ENCODE measurements around the gene ITGA11. TPM values are rescaled to one million over a fixed set of nuclear protein-coding genes. Genes with fewer than 3 reads are reported as not detected.

The ITGA11 gene
- total and polyA plus RNA-seq, 8 donors: 0.08 to 12.1 (median 2.0) TPM

- intact Hi-C loops (cut with DNase I; ENCODE audit: low total_unique reads): no loop called here
- Histone ChIP-seq H3K27ac (no peak overlapping the region), H3K9me3 (peaks cover 0 to 14% (median 0%) of the 10 kb centered on the region in 4 donors), H3K4me1 (no peaks in the 10 kb centered on the region), H3K27me3 (peaks cover 0 to 6% (median 0%) of the 10 kb centered on the region in 3 donors), H3K36me3 (no peaks in the 10 kb centered on the region), H3K4me3 (no peak overlapping the region)
- DNase-seq: no peak
- 52 to 70% (median 58%) methylated on average over 12 of the region's 12 CpGs for WGBS, 5 donors
- no peak for TF ChIP-seq EP300 (IDR thresholded peaks at IDR 0.05)
- TF ChIP-seq, protein P1, sequence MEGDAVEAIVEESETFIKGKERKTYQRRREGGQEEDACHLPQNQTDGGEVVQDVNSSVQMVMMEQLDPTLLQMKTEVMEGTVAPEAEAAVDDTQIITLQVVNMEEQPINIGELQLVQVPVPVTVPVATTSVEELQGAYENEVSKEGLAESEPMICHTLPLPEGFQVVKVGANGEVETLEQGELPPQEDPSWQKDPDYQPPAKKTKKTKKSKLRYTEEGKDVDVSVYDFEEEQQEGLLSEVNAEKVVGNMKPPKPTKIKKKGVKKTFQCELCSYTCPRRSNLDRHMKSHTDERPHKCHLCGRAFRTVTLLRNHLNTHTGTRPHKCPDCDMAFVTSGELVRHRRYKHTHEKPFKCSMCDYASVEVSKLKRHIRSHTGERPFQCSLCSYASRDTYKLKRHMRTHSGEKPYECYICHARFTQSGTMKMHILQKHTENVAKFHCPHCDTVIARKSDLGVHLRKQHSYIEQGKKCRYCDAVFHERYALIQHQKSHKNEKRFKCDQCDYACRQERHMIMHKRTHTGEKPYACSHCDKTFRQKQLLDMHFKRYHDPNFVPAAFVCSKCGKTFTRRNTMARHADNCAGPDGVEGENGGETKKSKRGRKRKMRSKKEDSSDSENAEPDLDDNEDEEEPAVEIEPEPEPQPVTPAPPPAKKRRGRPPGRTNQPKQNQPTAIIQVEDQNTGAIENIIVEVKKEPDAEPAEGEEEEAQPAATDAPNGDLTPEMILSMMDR (IDR thresholded peaks at IDR 0.05): no peak
Observed at GRCh38 chr15:68404056-68404798, 27.7 kb downstream of the ITGA11 start.

DNA sequence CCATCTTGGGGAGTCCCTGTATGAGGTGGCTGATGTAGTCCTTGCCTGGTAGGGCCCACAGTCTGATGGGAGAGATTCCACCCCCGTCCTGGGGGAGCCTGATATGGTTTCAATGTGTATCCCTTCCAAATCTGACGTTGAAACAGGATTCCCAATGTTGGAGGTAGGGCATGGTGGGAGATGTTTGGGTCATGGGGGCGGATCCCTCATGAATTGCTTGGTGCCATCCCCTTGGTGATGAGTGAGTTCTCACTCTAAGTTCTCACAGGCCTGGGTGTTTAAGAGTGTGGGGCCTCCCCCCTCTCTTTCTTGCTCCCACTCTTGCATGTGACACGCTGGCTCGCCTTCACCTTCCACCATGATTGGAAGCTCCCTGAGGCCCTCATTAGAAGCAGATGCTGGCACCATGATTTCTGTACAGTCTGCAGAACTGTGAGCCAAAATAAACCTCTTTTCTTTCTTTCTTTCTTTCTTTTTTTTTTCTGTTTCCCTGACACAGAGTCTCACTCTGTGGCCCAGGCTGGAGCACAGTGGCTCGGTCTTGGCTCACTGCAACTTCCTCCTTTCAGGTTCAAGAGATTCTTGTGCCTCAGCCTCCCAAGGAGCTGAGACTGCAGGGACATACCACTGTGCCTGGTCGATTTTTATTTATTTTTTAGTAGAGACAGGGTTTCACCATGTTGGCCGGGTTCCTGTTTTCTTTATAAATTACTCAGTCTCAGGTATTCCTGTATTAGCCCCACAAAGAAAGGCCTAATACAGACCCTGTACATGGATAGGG, 28.6 kb downstream of the ITGA11 start:
- H3K9me3 ChIP-seq: peaks cover 0 to 14% (median 0%) of the 10 kb centered on the region in 4 donors
- intact Hi-C loops (cut with DNase I; ENCODE audit: low total_unique reads): no loop called here
- no peak overlapping the region for H3K4me3 ChIP-seq
- DNase-seq: peak in 1 of 2 donors; percentile 3
- 72 to 84% (median 82%) methylated on average over 8 of the region's 8 CpGs for WGBS, 5 donors
- peaks cover 0 to 6% (median 0%) of the 10 kb centered on the region in 3 donors for H3K27me3 ChIP-seq
- H3K27ac ChIP-seq: no peak overlapping the region
- H3K36me3 ChIP-seq: no peaks in the 10 kb centered on the region
- TF ChIP-seq EP300 (IDR thresholded peaks at IDR 0.05): no peak
- no peak for TF ChIP-seq POLR2AphosphoS5 (IDR thresholded peaks at IDR 0.05)
- TF ChIP-seq POLR2A (IDR thresholded peaks at IDR 0.05): no peak
- TF ChIP-seq, protein P1 (IDR thresholded peaks at IDR 0.05): no peak
- no peaks in the 10 kb centered on the region for H3K4me1 ChIP-seq

DNA sequence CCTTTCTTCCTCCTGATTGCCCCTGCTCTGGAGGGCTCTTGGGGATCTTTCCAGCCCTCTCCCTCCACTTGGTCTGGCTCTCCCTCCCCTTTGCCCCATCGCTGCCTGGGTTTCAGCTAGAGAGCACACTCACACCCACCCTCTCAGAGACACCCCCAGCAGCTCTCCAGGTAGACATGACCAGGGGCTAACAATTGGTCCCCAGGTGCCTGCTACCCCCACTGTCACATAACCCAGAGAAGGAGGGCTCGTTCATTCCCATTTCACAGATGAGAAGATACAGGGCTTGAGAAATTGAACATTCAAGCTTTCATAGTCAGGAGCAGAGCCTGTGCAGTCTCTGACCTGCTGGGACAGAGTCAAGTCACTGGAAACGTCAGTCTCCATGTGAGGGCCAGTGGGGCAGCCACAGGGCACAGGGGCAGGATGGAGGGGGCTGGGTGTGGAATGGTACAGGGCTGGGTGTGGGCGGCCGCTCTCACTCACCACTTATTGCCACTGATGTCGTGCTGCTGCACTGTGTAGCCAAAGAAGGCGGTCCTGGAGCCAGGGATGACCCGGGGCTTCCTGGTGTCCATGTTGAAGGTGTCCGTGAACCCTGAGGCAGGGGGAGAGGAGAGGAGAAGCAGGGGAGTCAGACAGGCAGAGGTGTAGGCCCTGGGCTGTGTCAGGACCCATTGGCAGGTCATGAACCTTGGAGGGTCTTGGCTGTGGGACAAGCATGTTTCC, 29.4 kb downstream of the ITGA11 start:
- DNase-seq: peak in 1 of 2 donors; percentile 7
- H3K4me1 ChIP-seq: no peaks in the 10 kb centered on the region
- H3K27me3 ChIP-seq: peaks cover 0 to under 1% (median 0%) of the 10 kb centered on the region in 3 donors
- intact Hi-C loops (cut with DNase I; ENCODE audit: low total_unique reads): no loop called here
- TF ChIP-seq, protein P1 (IDR thresholded peaks at IDR 0.05): no peak
- TF ChIP-seq POLR2A (IDR thresholded peaks at IDR 0.05): no peak
- TF ChIP-seq EP300 (IDR thresholded peaks at IDR 0.05): no peak
- TF ChIP-seq POLR2AphosphoS5 (IDR thresholded peaks at IDR 0.05): no peak
- WGBS, 5 donors: 84 to 91% (median 87%) methylated on average over 6 to 9 of the region's 9 CpGs
- H3K36me3 ChIP-seq: no peaks in the 10 kb centered on the region
- H3K9me3 ChIP-seq: peaks cover 0 to 14% (median 0%) of the 10 kb centered on the region in 4 donors
- no peak overlapping the region for H3K27ac ChIP-seq
- H3K4me3 ChIP-seq: no peak overlapping the region

Measured in stomach (tissue), 9 donors.